Fibroblast of lung (primary cell): ENCODE results near the gene TOX2.

Source experiments
- CTCF ChIP-seq, 2 donors: IDR thresholded peaks in 1 of 2; conservative IDR thresholded peaks in 1 of 2; 1 replicate in 1 of 2; 2 replicates in 1 of 2; pipeline ENCODE4 v1.5.1; 2011 to 2012; ENCODE audit warnings: low read length in 2 of 2, control low read depth in 1 of 2, inconsistent platforms in 1 of 2, low read depth in 1 of 2, mild to moderate bottlenecking in 1 of 2
- EZH2 ChIP-seq: IDR thresholded peaks from 2 replicates; pipeline ENCODE4 v1.5.1; 2012; ENCODE audit warnings: low read length, control low read depth, mild to moderate bottlenecking; ENCODE audit errors: missing control alignments

GRCh38 chr20:43940518-43941225 is 26.0 kb downstream of the TOX2 start:
- TF ChIP-seq CTCF (conservative IDR thresholded peaks at IDR 0.05 in 1 of 2, IDR thresholded peaks at IDR 0.05 in 1 of 2; ENCODE audit: low read depth in 1 of 2, low read length in 2 of 2) = no peak
- TF ChIP-seq EZH2 = no peak
